ENCODE data around the gene S100A4. TPM values are rescaled to one million over a fixed set of nuclear protein-coding genes. Genes with fewer than 3 reads are reported as not detected.
"Not testable (repeated sequence)": the region's sequence is repeated elsewhere in the genome, so short reads cannot be mapped to it uniquely, and the experiment has no call there.

The S100A4 gene
- total RNA-seq, 1 donor, result 63.0 TPM

DNA sequence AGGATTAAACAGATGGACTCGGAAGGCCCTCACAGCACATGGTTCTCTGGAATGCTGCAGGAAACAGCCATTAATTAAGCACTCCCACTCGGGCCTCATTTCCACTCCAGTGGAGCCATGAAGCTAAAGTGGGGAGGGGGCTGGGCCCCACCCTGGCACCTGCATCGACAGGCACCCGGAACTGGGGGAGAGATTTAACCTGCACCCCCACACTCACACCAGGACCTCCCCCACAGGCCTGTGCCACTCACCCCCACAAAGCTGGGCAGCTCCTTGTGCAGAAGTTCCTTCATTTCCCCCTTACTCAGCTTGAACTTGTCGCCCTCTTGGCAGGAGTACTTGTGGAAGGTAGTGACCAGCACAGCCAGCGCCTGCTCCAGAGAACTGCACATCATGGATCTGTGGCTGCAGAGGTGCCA, 17.9 kb upstream of the S100A4 start:
- Histone ChIP-seq H4K20me1 (ENCODE audit: insufficient read depth, low read length) (no peaks in the 10 kb centered on the region), H3K36me3 (ENCODE audit: insufficient read depth, low read length) (no peaks in the 10 kb centered on the region), H3K4me1 (ENCODE audit: insufficient read depth, low read length) (peaks cover 34% of the 10 kb centered on the region), H3K4me2 (ENCODE audit: insufficient read depth, low read length) (no peak overlapping the region), H2AFZ (ENCODE audit: low read length) (no peak overlapping the region), H3K9me3 (ENCODE audit: low read depth, low read length) (no peaks in the 10 kb centered on the region), H3K27me3 (ENCODE audit: insufficient read depth, low read length) (no peaks in the 10 kb centered on the region), H3K4me3 (ENCODE audit: insufficient read depth, low read length) (no peak overlapping the region), H3K27ac (ENCODE audit: low read depth, low read length) (no peak overlapping the region), H3K79me2 (ENCODE audit: insufficient read depth, low read length) (no peaks in the 10 kb centered on the region)
- DNase-seq (ENCODE audit: insufficient read length, low spot score, missing footprints), result no peak
- TF ChIP-seq, protein P1, sequence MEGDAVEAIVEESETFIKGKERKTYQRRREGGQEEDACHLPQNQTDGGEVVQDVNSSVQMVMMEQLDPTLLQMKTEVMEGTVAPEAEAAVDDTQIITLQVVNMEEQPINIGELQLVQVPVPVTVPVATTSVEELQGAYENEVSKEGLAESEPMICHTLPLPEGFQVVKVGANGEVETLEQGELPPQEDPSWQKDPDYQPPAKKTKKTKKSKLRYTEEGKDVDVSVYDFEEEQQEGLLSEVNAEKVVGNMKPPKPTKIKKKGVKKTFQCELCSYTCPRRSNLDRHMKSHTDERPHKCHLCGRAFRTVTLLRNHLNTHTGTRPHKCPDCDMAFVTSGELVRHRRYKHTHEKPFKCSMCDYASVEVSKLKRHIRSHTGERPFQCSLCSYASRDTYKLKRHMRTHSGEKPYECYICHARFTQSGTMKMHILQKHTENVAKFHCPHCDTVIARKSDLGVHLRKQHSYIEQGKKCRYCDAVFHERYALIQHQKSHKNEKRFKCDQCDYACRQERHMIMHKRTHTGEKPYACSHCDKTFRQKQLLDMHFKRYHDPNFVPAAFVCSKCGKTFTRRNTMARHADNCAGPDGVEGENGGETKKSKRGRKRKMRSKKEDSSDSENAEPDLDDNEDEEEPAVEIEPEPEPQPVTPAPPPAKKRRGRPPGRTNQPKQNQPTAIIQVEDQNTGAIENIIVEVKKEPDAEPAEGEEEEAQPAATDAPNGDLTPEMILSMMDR (IDR thresholded peaks at IDR 0.05; ENCODE audit: extremely low read depth, low read depth, low read length), result no peak

DNA sequence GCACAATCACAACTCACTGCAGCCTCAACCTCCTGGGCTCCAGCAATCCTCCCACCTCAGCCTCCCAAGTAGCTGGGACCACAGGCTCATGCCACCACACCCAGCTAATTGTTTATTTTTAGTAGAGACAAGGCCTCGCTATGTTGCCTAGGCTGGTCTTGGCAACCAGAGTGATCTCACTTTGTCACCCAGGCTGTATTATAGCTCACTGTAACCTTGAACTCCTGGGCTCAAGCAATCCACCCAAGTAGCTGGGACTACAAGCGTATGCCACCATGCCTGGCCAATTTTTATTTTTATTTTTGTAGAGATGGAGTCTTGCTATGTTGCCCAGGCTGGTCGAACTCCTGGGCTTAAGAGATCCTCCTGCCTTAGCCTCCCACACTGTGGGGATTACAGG, 16.4 kb upstream of the S100A4 start:
- not testable (repeated sequence) for H3K36me3 ChIP-seq (ENCODE audit: insufficient read depth, low read length); H3K27ac ChIP-seq (ENCODE audit: low read depth, low read length); H3K4me2 ChIP-seq (ENCODE audit: insufficient read depth, low read length); H3K79me2 ChIP-seq (ENCODE audit: insufficient read depth, low read length); H3K4me3 ChIP-seq (ENCODE audit: insufficient read depth, low read length); H3K9me3 ChIP-seq (ENCODE audit: low read depth, low read length); H2AFZ ChIP-seq (ENCODE audit: low read length); H3K27me3 ChIP-seq (ENCODE audit: insufficient read depth, low read length); DNase-seq (ENCODE audit: insufficient read length, low spot score, missing footprints); H4K20me1 ChIP-seq (ENCODE audit: insufficient read depth, low read length)
- H3K4me1 ChIP-seq (ENCODE audit: insufficient read depth, low read length), result peaks cover 19% of the 10 kb centered on the region

DNA sequence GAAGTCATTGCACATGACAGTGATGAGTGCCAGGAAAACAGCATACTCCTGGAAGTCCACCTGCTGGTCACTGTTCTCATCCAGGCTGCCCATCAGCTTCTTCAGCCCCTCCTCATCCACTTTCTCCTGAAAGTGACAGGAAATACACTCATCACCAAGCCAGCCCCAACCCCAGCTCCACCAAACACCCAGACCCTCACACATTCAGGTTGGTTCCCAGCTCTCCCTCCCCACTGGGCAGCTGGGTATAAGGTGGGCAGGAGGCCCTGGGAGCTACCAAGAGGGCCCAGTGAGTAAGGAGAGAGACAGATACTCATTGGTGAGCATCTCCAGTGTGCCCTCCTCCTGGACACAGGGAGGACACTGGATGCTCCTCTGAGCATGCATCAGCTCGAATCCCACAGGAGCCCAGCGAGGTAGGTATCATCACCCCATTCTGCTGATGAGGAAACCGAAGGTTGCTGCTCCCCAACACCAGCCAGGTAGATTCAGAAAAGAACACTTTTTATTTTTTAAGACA, 15.9 kb upstream of the S100A4 start:
- H4K20me1 ChIP-seq (ENCODE audit: insufficient read depth, low read length), result no peaks in the 10 kb centered on the region
- no peaks in the 10 kb centered on the region for H3K9me3 ChIP-seq (ENCODE audit: low read depth, low read length)
- no peak overlapping the region for H3K4me2 ChIP-seq (ENCODE audit: insufficient read depth, low read length)
- H3K4me3 ChIP-seq (ENCODE audit: insufficient read depth, low read length), result no peak overlapping the region
- no peak overlapping the region for H2AFZ ChIP-seq (ENCODE audit: low read length)
- H3K27ac ChIP-seq (ENCODE audit: low read depth, low read length), result no peak overlapping the region
- TF ChIP-seq, protein P1 (IDR thresholded peaks at IDR 0.05; ENCODE audit: extremely low read depth, low read depth, low read length), result no peak
- peaks cover 14% of the 10 kb centered on the region for H3K4me1 ChIP-seq (ENCODE audit: insufficient read depth, low read length)
- DNase-seq (ENCODE audit: insufficient read length, low spot score, missing footprints), result no peak
- H3K27me3 ChIP-seq (ENCODE audit: insufficient read depth, low read length), result no peaks in the 10 kb centered on the region
- H3K36me3 ChIP-seq (ENCODE audit: insufficient read depth, low read length), result no peaks in the 10 kb centered on the region
- H3K79me2 ChIP-seq (ENCODE audit: insufficient read depth, low read length), result no peaks in the 10 kb centered on the region

DNA sequence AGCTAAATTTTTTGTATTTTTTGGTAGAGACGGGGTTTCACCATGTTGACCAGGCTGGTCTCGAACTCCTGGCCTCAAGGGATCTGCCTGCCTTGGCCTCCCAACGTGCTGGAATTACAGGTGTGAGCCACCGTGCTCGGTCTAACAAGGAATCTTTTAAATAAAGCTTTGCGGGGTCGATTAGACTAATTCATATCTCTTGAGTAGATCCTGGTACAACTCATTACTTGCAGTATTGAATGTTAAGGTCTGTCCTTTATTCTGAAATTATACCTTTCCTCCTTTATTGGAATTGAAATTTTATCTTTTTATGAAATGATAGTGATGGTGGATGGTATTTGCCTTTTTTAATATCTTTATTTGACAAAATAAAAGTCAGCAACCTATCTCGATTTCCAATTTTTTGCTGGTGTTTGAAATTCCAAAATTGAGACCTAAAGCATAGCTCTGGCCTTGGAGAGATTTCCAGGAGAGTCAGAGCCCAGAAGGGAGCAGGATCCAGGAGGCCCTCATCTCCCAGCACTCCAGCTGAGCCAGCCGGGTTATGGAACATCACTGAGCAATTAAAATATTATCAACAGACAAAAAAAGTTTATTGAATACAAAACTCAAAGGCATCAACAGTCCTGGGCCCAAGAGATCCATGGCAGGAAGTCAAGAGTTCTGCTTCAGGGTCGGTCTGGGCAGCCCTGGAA, 15.3 kb upstream of the S100A4 start:
- H3K4me1 ChIP-seq (ENCODE audit: insufficient read depth, low read length), result peaks cover 8% of the 10 kb centered on the region
- H4K20me1 ChIP-seq (ENCODE audit: insufficient read depth, low read length), result no peaks in the 10 kb centered on the region
- H3K4me3 ChIP-seq (ENCODE audit: insufficient read depth, low read length), result no peak overlapping the region
- no peak overlapping the region for H2AFZ ChIP-seq (ENCODE audit: low read length)
- TF ChIP-seq, protein P1 (IDR thresholded peaks at IDR 0.05; ENCODE audit: extremely low read depth, low read depth, low read length), result no peak
- DNase-seq (ENCODE audit: insufficient read length, low spot score, missing footprints), result no peak
- no peaks in the 10 kb centered on the region for H3K36me3 ChIP-seq (ENCODE audit: insufficient read depth, low read length)
- no peak overlapping the region for H3K27ac ChIP-seq (ENCODE audit: low read depth, low read length)
- no peaks in the 10 kb centered on the region for H3K9me3 ChIP-seq (ENCODE audit: low read depth, low read length)
- H3K4me2 ChIP-seq (ENCODE audit: insufficient read depth, low read length), result no peak overlapping the region
- H3K27me3 ChIP-seq (ENCODE audit: insufficient read depth, low read length), result no peaks in the 10 kb centered on the region
- no peaks in the 10 kb centered on the region for H3K79me2 ChIP-seq (ENCODE audit: insufficient read depth, low read length)
